Panc1 (cell line): Measurements from ENCODE around the gene PTPRF.

Experiments used
- POLR2AphosphoS5 ChIP-seq: IDR thresholded peaks from 2 replicates; pipeline ENCODE4 v1.6.1; 2012; ENCODE audit warnings: mild to moderate bottlenecking, low read depth, low read length, moderate library complexity
- SIN3A ChIP-seq: IDR thresholded peaks from 2 replicates; pipeline ENCODE4 v1.6.1; 2012; ENCODE audit warnings: low read depth, mild to moderate bottlenecking, low read length, moderate library complexity, borderline replicate concordance; ENCODE audit not compliant: insufficient read depth
- TCF7L2 ChIP-seq: IDR thresholded peaks from 2 replicates; pipeline ENCODE4 v1.6.1; 2011; ENCODE audit warnings: mild to moderate bottlenecking, low read depth, low read length, inconsistent platforms
- TF ChIP-seq, protein P1 (sequence below): fragments of 450-650 bp; IDR thresholded peaks from 2 replicates; pipeline ENCODE4 v1.5.1; 2017; ENCODE audit warnings: mild to moderate bottlenecking
- TF ChIP-seq, protein P2 (sequence below), 2 experiments: IDR thresholded peaks; 2 replicates each; pipeline ENCODE4 v1.6.1; 2011 to 2012; ENCODE audit warnings: low read depth in 2 of 2, control low read depth in 1 of 2, low read length in 1 of 2, mild to moderate bottlenecking in 1 of 2, moderate library complexity in 1 of 2; ENCODE audit not compliant: insufficient read depth in 1 of 2

DNA sequence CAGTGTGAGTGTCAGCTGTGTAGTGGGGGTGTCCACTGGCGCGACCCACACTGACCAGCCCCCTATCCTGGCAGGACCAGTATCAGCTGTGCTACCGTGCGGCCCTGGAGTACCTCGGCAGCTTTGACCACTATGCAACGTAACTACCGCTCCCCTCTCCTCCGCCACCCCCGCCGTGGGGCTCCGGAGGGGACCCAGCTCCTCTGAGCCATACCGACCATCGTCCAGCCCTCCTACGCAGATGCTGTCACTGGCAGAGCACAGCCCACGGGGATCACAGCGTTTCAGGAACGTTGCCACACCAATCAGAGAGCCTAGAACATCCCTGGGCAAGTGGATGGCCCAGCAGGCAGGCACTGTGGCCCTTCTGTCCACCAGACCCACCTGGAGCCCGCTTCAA lies 91.2 kb downstream of the PTPRF start:
- TF ChIP-seq, protein P1, sequence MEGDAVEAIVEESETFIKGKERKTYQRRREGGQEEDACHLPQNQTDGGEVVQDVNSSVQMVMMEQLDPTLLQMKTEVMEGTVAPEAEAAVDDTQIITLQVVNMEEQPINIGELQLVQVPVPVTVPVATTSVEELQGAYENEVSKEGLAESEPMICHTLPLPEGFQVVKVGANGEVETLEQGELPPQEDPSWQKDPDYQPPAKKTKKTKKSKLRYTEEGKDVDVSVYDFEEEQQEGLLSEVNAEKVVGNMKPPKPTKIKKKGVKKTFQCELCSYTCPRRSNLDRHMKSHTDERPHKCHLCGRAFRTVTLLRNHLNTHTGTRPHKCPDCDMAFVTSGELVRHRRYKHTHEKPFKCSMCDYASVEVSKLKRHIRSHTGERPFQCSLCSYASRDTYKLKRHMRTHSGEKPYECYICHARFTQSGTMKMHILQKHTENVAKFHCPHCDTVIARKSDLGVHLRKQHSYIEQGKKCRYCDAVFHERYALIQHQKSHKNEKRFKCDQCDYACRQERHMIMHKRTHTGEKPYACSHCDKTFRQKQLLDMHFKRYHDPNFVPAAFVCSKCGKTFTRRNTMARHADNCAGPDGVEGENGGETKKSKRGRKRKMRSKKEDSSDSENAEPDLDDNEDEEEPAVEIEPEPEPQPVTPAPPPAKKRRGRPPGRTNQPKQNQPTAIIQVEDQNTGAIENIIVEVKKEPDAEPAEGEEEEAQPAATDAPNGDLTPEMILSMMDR = no peak
- no peak for TF ChIP-seq SIN3A
- TF ChIP-seq POLR2AphosphoS5 = no peak
- TF ChIP-seq, protein P2, sequence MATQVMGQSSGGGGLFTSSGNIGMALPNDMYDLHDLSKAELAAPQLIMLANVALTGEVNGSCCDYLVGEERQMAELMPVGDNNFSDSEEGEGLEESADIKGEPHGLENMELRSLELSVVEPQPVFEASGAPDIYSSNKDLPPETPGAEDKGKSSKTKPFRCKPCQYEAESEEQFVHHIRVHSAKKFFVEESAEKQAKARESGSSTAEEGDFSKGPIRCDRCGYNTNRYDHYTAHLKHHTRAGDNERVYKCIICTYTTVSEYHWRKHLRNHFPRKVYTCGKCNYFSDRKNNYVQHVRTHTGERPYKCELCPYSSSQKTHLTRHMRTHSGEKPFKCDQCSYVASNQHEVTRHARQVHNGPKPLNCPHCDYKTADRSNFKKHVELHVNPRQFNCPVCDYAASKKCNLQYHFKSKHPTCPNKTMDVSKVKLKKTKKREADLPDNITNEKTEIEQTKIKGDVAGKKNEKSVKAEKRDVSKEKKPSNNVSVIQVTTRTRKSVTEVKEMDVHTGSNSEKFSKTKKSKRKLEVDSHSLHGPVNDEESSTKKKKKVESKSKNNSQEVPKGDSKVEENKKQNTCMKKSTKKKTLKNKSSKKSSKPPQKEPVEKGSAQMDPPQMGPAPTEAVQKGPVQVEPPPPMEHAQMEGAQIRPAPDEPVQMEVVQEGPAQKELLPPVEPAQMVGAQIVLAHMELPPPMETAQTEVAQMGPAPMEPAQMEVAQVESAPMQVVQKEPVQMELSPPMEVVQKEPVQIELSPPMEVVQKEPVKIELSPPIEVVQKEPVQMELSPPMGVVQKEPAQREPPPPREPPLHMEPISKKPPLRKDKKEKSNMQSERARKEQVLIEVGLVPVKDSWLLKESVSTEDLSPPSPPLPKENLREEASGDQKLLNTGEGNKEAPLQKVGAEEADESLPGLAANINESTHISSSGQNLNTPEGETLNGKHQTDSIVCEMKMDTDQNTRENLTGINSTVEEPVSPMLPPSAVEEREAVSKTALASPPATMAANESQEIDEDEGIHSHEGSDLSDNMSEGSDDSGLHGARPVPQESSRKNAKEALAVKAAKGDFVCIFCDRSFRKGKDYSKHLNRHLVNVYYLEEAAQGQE (IDR thresholded peaks at IDR 0.05; ENCODE audit: insufficient read depth in 1 of 2, low read depth in 2 of 2, low read length in 1 of 2) = no peak
- TF ChIP-seq TCF7L2 = no peak
